ENCODE measurements around the gene AMDHD2.

The AMDHD2 gene

GRCh38 chr16:2493605-2494004 is 26.6 kb upstream of the AMDHD2 start:
- no peak for TF ChIP-seq RAD21 (IDR thresholded peaks at IDR 0.05; ENCODE audit: low read depth)
- TF ChIP-seq NFIC (IDR thresholded peaks at IDR 0.05), result no peak
- TF ChIP-seq CREB1 (IDR thresholded peaks at IDR 0.05; ENCODE audit: low read depth), result no peak
- TF ChIP-seq, protein P1, sequence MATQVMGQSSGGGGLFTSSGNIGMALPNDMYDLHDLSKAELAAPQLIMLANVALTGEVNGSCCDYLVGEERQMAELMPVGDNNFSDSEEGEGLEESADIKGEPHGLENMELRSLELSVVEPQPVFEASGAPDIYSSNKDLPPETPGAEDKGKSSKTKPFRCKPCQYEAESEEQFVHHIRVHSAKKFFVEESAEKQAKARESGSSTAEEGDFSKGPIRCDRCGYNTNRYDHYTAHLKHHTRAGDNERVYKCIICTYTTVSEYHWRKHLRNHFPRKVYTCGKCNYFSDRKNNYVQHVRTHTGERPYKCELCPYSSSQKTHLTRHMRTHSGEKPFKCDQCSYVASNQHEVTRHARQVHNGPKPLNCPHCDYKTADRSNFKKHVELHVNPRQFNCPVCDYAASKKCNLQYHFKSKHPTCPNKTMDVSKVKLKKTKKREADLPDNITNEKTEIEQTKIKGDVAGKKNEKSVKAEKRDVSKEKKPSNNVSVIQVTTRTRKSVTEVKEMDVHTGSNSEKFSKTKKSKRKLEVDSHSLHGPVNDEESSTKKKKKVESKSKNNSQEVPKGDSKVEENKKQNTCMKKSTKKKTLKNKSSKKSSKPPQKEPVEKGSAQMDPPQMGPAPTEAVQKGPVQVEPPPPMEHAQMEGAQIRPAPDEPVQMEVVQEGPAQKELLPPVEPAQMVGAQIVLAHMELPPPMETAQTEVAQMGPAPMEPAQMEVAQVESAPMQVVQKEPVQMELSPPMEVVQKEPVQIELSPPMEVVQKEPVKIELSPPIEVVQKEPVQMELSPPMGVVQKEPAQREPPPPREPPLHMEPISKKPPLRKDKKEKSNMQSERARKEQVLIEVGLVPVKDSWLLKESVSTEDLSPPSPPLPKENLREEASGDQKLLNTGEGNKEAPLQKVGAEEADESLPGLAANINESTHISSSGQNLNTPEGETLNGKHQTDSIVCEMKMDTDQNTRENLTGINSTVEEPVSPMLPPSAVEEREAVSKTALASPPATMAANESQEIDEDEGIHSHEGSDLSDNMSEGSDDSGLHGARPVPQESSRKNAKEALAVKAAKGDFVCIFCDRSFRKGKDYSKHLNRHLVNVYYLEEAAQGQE (IDR thresholded peaks at IDR 0.05; ENCODE audit: low read depth), result no peak
- no peak for TF ChIP-seq CEBPB (IDR thresholded peaks at IDR 0.05)
- no peak for TF ChIP-seq TEAD4 (IDR thresholded peaks at IDR 0.05)
- no peak for TF ChIP-seq FOXM1 (IDR thresholded peaks at IDR 0.05; ENCODE audit: borderline replicate concordance, low read depth)
- TF ChIP-seq, protein P2, sequence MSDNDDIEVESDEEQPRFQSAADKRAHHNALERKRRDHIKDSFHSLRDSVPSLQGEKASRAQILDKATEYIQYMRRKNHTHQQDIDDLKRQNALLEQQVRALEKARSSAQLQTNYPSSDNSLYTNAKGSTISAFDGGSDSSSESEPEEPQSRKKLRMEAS (IDR thresholded peaks at IDR 0.05), result no peak
- TF ChIP-seq EP300 (IDR thresholded peaks at IDR 0.05; ENCODE audit: borderline replicate concordance), result no peak
- no peak for TF ChIP-seq ZBTB7A (IDR thresholded peaks at IDR 0.05; ENCODE audit: low read depth)
- TF ChIP-seq TAF1 (IDR thresholded peaks at IDR 0.05; ENCODE audit: low read depth), result no peak
- TF ChIP-seq TCF12 (IDR thresholded peaks at IDR 0.05; ENCODE audit: low read depth), result no peak

GRCh38 chr16:2494616-2495015 is 25.6 kb upstream of the AMDHD2 start:
- no peak for TF ChIP-seq YY1 (IDR thresholded peaks at IDR 0.05; ENCODE audit: low read depth)
- no peak for TF ChIP-seq CEBPB (IDR thresholded peaks at IDR 0.05)
- TF ChIP-seq EGR1 (IDR thresholded peaks at IDR 0.05), result no peak
- no peak for TF ChIP-seq TAF1 (IDR thresholded peaks at IDR 0.05; ENCODE audit: low read depth)
- no peak for TF ChIP-seq FOXM1 (IDR thresholded peaks at IDR 0.05; ENCODE audit: borderline replicate concordance, low read depth)

GRCh38 chr16:2495041-2495440 is 25.1 kb upstream of the AMDHD2 start:
- no peak for TF ChIP-seq TCF12 (IDR thresholded peaks at IDR 0.05; ENCODE audit: low read depth)
- TF ChIP-seq EGR1 (IDR thresholded peaks at IDR 0.05), result no peak
- TF ChIP-seq FOXM1 (IDR thresholded peaks at IDR 0.05; ENCODE audit: borderline replicate concordance, low read depth), result no peak
- TF ChIP-seq RAD21 (IDR thresholded peaks at IDR 0.05; ENCODE audit: low read depth), result no peak
- TF ChIP-seq USF1 (IDR thresholded peaks at IDR 0.05), result no peak
- TF ChIP-seq CREB1 (IDR thresholded peaks at IDR 0.05; ENCODE audit: low read depth), result no peak
- TF ChIP-seq EP300 (IDR thresholded peaks at IDR 0.05; ENCODE audit: borderline replicate concordance), result no peak
- TF ChIP-seq CEBPB (IDR thresholded peaks at IDR 0.05), result no peak
- no peak for TF ChIP-seq NFIC (IDR thresholded peaks at IDR 0.05)
- TF ChIP-seq, protein P1 (IDR thresholded peaks at IDR 0.05; ENCODE audit: low read depth), result no peak
- TF ChIP-seq ZBTB7A (IDR thresholded peaks at IDR 0.05; ENCODE audit: low read depth), result no peak
- no peak for TF ChIP-seq YY1 (IDR thresholded peaks at IDR 0.05; ENCODE audit: low read depth)
- no peak for TF ChIP-seq TEAD4 (IDR thresholded peaks at IDR 0.05)
- TF ChIP-seq, protein P2 (IDR thresholded peaks at IDR 0.05), result no peak
- no peak for TF ChIP-seq TAF1 (IDR thresholded peaks at IDR 0.05; ENCODE audit: low read depth)

GRCh38 chr16:2496223-2497115 is 23.7 kb upstream of the AMDHD2 start:
- TF ChIP-seq NFIC (IDR thresholded peaks at IDR 0.05) (no peak), FOXM1 (IDR thresholded peaks at IDR 0.05; ENCODE audit: borderline replicate concordance, low read depth) (no peak), CREB1 (IDR thresholded peaks at IDR 0.05; ENCODE audit: low read depth) (no peak), TAF1 (IDR thresholded peaks at IDR 0.05; ENCODE audit: low read depth) (no peak), RAD21 (IDR thresholded peaks at IDR 0.05; ENCODE audit: low read depth) (no peak), TEAD4 (IDR thresholded peaks at IDR 0.05) (no peak), CEBPB (IDR thresholded peaks at IDR 0.05) (no peak), USF1 (IDR thresholded peaks at IDR 0.05) (no peak), ZBTB7A (IDR thresholded peaks at IDR 0.05; ENCODE audit: low read depth) (no peak), TCF12 (IDR thresholded peaks at IDR 0.05; ENCODE audit: low read depth) (no peak), EP300 (IDR thresholded peaks at IDR 0.05; ENCODE audit: borderline replicate concordance) (no peak), YY1 (IDR thresholded peaks at IDR 0.05; ENCODE audit: low read depth) (no peak), EGR1 (IDR thresholded peaks at IDR 0.05) (no peak)
- TF ChIP-seq, protein P1 (IDR thresholded peaks at IDR 0.05; ENCODE audit: low read depth), result no peak
- TF ChIP-seq, protein P2 (IDR thresholded peaks at IDR 0.05), result no peak
